HepG2 (cell line): ENCODE measurements around the gene IL1R1. TPM values are rescaled to one million over a fixed set of nuclear protein-coding genes. Genes with fewer than 3 reads are reported as not detected.

Source experiments
- ATAC-seq: fragments of 200-7000 bp; cut with Tn5 transposase; 3 replicates; pipeline ENCODE4 v1.9.1; 2020; ENCODE audit warnings: mild to moderate bottlenecking, moderate library complexity
- BruUV-seq: library from RNA; stranded (reverse); fragments of 400-500 nt; replicated peaks from 2 replicates; lab custom pipeline; 2021; lab: Mats Ljungman, UMichigan
- CTCF ChIA-PET: fragments of 300-600 bp; formaldehyde crosslinking; extraction: SDS; loops from one replicate; lab custom pipeline; 2021; ENCODE audit warnings: low total read pairs, inconsistent platforms, low intra/inter-chr PET ratio; lab: Yijun Ruan, JAX
- POLR2A ChIA-PET: fragments of 350-600 bp; sonication (Branson Sonifier 250); formaldehyde crosslinking; loops from one replicate; lab custom pipeline; 2020; ENCODE audit warnings: antibody characterized with exemption, inconsistent platforms; lab: Yijun Ruan, JAX
- DNase-seq: peaks from one replicate; pipeline ENCODE4 v3.0.0-alpha.2; 2015; ENCODE audit warnings: low spot score
- FAIRE-seq: peaks from 3 replicates; lab custom pipeline; 2011; peaks lifted over from hg19 to GRCh38; lab: Jason Lieb, UNC
- H2AFZ ChIP-seq: one replicate; pipeline ENCODE4 v1.6.1; 2011; ENCODE audit warnings: low read length, inconsistent platforms
- H3K27ac ChIP-seq: fragments of 300-600 bp; 3 replicates; pipeline ENCODE4 v1.8.0; 2011; ENCODE audit warnings: mixed run types, mild to moderate bottlenecking, mixed read lengths, low read length, inconsistent platforms; ENCODE audit not compliant: insufficient read depth; ENCODE audit errors: extremely low read length
- H3K27me3 ChIP-seq, 2 experiments: fragments of 200-600 bp in 1 of 2; 2 replicates in 1 of 2; 3 replicates in 1 of 2; pipeline versions ENCODE4 v1.6.0 to v1.8.0; 2011; ENCODE audit warnings: low read length in 2 of 2, mild to moderate bottlenecking in 2 of 2, moderate library complexity in 2 of 2, inconsistent platforms in 1 of 2; ENCODE audit not compliant: insufficient read depth in 2 of 2, control insufficient read depth in 1 of 2
- H3K36me3 ChIP-seq, 2 experiments: fragments of 200-600 bp in 1 of 2; replicated peaks in 1 of 2; 2 replicates in 1 of 2; 3 replicates in 1 of 2; pipeline versions ENCODE4 v1.5.1 to v1.8.0; 2011; ENCODE audit warnings: low read length in 2 of 2, inconsistent platforms in 1 of 2; ENCODE audit not compliant: insufficient read depth in 2 of 2, control insufficient read depth in 1 of 2
- H3K4me1 ChIP-seq: 2 replicates; pipeline ENCODE4 v1.5.1; 2012; ENCODE audit warnings: low read length, inconsistent platforms; ENCODE audit not compliant: insufficient read depth
- H3K4me2 ChIP-seq: 2 replicates; pipeline ENCODE4 v1.6.0; 2011; ENCODE audit warnings: low read depth, low read length, inconsistent platforms
- H3K4me3 ChIP-seq, 3 experiments: fragments of 200-600 bp in 1 of 3; sonication (generic), shearing (Covaris generic) in 1 of 3; replicated peaks in 1 of 3; 2 replicates each; pipeline ENCODE4 v1.5.1; 2011 to 2016; ENCODE audit warnings: low read length in 3 of 3, inconsistent platforms in 2 of 3, low read depth in 2 of 3, mild to moderate bottlenecking in 2 of 3, control low read depth in 1 of 3, mixed read lengths in 1 of 3; ENCODE audit not compliant: insufficient read depth in 1 of 3
- H3K79me2 ChIP-seq: one replicate; pipeline ENCODE4 v1.6.1; 2011; ENCODE audit warnings: low read length, inconsistent platforms; ENCODE audit not compliant: insufficient read depth
- H3K9ac ChIP-seq: 2 replicates; pipeline ENCODE4 v1.6.0; 2011; ENCODE audit warnings: mild to moderate bottlenecking, low read depth, low read length, inconsistent platforms; ENCODE audit not compliant: insufficient read depth
- H3K9me3 ChIP-seq: 2 replicates; pipeline ENCODE4 v1.5.1; 2012; ENCODE audit warnings: mild to moderate bottlenecking, low read length
- H4K20me1 ChIP-seq: 2 replicates; pipeline ENCODE4 v1.6.0; 2011; ENCODE audit warnings: inconsistent platforms, mild to moderate bottlenecking, low read length, moderate library complexity; ENCODE audit not compliant: insufficient read depth
- CCDC6 ChIP-seq: sonication (generic); formaldehyde crosslinking; IDR thresholded peaks from 2 replicates; pipeline ENCODE4 v1.8.1; 2022; ENCODE audit warnings: mild to moderate bottlenecking, missing genetic modification reagents, moderate library complexity
- DRAP1 ChIP-seq: IDR thresholded peaks from 2 replicates; pipeline ENCODE4 v1.6.1; 2016; ENCODE audit warnings: missing genetic modification reagents, missing compliant biosample characterization
- GFI1 ChIP-seq: sonication (generic); formaldehyde crosslinking; IDR thresholded peaks from 2 replicates; pipeline ENCODE4 v1.5.0; 2020; ENCODE audit warnings: missing genetic modification reagents, mild to moderate bottlenecking, borderline replicate concordance
- GLMP ChIP-seq: sonication (generic); formaldehyde crosslinking; IDR thresholded peaks from 2 replicates; pipeline ENCODE4 v1.9.0; 2021; ENCODE audit warnings: missing genetic modification reagents, mild to moderate bottlenecking, borderline replicate concordance
- GTF3A ChIP-seq: sonication (generic); formaldehyde crosslinking; conservative IDR thresholded peaks from 2 replicates; pipeline ENCODE4 v1.4.0; 2020; ENCODE audit warnings: mild to moderate bottlenecking, missing genetic modification reagents
- KDM2A ChIP-seq: sonication (generic); formaldehyde crosslinking; IDR thresholded peaks from 2 replicates; pipeline ENCODE4 v1.4.0; 2020; ENCODE audit warnings: low read depth, missing genetic modification reagents, borderline replicate concordance
- LCORL ChIP-seq, 2 experiments: fragments of 450-650 bp in 1 of 2; sonication (generic) in 1 of 2; formaldehyde crosslinking in 1 of 2; IDR thresholded peaks; 2 replicates each; pipeline versions ENCODE4 v1.5.0 to v1.6.1; 2017 to 2020; ENCODE audit warnings: antibody characterized with exemption in 1 of 2, missing genetic modification reagents in 1 of 2
- NCOA1 ChIP-seq: sonication (generic); formaldehyde crosslinking; IDR thresholded peaks from 2 replicates; pipeline ENCODE4 v1.9.0; 2021; ENCODE audit warnings: missing genetic modification reagents
- NCOA2 ChIP-seq: sonication (generic); formaldehyde crosslinking; IDR thresholded peaks from 2 replicates; pipeline ENCODE4 v1.8.0; 2022; ENCODE audit warnings: inconsistent platforms
- SRF ChIP-seq: IDR thresholded peaks from 2 replicates; pipeline ENCODE4 v1.6.1; 2011; ENCODE audit warnings: mild to moderate bottlenecking, low read depth, low read length, moderate library complexity
- THAP11 ChIP-seq: IDR thresholded peaks from 2 replicates; pipeline ENCODE4 v1.6.1; 2016; ENCODE audit warnings: missing biosample characterization, missing genetic modification reagents
- ZBTB20 ChIP-seq: sonication (generic); formaldehyde crosslinking; IDR thresholded peaks from 2 replicates; pipeline ENCODE4 v1.8.1; 2023; ENCODE audit warnings: missing genetic modification reagents, low read depth, mild to moderate bottlenecking, borderline replicate concordance
- ZBTB7B ChIP-seq: sonication (generic); formaldehyde crosslinking; IDR thresholded peaks from 2 replicates; pipeline ENCODE4 v1.4.0; 2020; ENCODE audit warnings: missing genetic modification reagents
- ZMAT3 ChIP-seq: sonication (generic); formaldehyde crosslinking; conservative IDR thresholded peaks from 2 replicates; pipeline ENCODE4 v1.7.0; 2021; ENCODE audit warnings: missing genetic modification reagents
- ZNF235 ChIP-seq: sonication (generic); formaldehyde crosslinking; IDR thresholded peaks from 2 replicates; pipeline ENCODE4 v1.8.1; 2023; ENCODE audit warnings: mild to moderate bottlenecking, missing genetic modification reagents, borderline replicate concordance
- ZSCAN5A ChIP-seq: sonication (generic); formaldehyde crosslinking; IDR thresholded peaks from 2 replicates; pipeline ENCODE4 v1.8.0; 2022; ENCODE audit warnings: mild to moderate bottlenecking, missing genetic modification reagents, borderline replicate concordance
- WGBS: methylation state at CpG from one replicate; pipeline ENCODE4 v1.1.6; 2017; ENCODE audit warnings: low lambda C conversion rate; 5-methylcytosine and 5-hydroxymethylcytosine counted together
- in situ Hi-C: cut with HindIII; loops from 2 replicates; pipeline ENCODE4 v1.10.0; 2017; ENCODE audit warnings: low pct_unique_long_range_greater_than_20kb; ENCODE audit not compliant: extremely low pct_ligation_motif_present
- intact Hi-C: fragments of 100-400 bp; cut with micrococcal nuclease; formaldehyde crosslinking; loops from one replicate; pipeline ENCODE4 v1.10.0; 2022; ENCODE audit not compliant: unreplicated experiment
- polyA plus RNA-seq, 8 experiments: library from polyadenylated mRNA; depleted of rRNA in 3 of 8; stranded (reverse) in 7 of 8; unstranded in 1 of 8; fragments of >200 nt; fragmentation: Illumina TruSeq in 4 of 8; extraction: Trizol in 4 of 8; gene quantifications; 2 replicates each; pipeline versions ENCODE4 v1.2.1 to v1.2.3, GENCODE V29; 2011 to 2016; ENCODE audit warnings: low read depth in 4 of 8, missing spikeins in 1 of 8, mixed read lengths in 1 of 8; ENCODE audit not compliant: insufficient read depth in 1 of 8
- total RNA-seq, 5 experiments: library from RNA; depleted of rRNA; stranded (reverse); fragments of >200 nt; fragmentation: Illumina TruSeq; extraction: Trizol; gene quantifications; 2 replicates each; pipeline ENCODE4 v1.2.3, GENCODE V29; 2016; ENCODE audit warnings: low read depth in 1 of 5

Gene IL1R1
- total and polyA plus RNA-seq, 2 of the 13 experiments (the other 11 are each of a cell fraction or from before 2014, with no cell fraction given), result 38.0 to 93.1 TPM

DNA sequence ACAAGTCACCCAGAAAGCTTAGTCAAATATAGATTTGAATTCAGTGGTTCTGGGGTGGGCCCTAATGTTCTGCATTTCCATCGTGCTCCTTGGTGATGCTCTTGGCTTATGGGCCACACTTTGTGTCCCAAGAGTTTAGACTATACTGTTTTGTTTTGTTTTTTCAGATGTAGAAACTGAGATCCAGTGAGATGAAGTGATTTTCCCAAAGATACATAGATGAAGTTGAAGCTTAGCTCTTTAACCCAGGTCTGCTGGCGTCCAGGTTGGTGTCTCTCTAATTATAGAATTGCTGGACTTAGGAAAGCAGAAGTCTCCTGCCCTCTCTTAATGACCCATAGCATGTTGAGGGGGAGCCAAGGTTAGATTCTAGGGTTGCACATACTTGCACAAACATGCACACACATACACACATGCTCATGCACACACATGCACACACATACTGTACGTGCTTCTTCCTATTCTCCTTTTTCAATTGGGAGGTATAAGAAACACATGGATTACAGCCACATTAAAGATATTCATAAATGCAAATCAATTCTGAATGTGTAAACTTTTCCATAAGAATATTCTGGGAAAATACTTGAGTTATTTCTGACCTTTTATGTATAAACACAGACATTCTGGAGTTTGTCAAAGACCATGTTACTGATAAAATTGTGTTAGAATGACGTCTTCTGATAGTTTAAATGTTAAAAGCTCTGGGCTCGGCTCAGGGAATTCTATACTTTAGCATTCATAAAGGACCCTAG, 41.3 kb upstream of the IL1R1 start:
- intact Hi-C loops (loop anchor here (2.0 kb wide), 2 partner anchors 30 to 54 kb away; no protein-coding TSS in a partner anchor), in situ Hi-C loops (loop anchor here (10.0 kb wide), 1 partner anchor 76 kb away; no protein-coding TSS in a partner anchor)
- no peaks in the 10 kb centered on the region for H3K27me3 ChIP-seq
- peaks cover 75% of the 10 kb centered on the region for H3K4me1 ChIP-seq
- H3K4me3 ChIP-seq, result peak overlapping the region in 2 of 3 experiments; percentile 6 to 15; a peak in 2 of 6 replicates
- peak overlapping the region; percentile 40 for H3K9ac ChIP-seq
- ATAC-seq (peak; percentile 27), FAIRE-seq (no peak), DNase-seq (no peak)
- 19% methylated on average over 5 of the region's 5 CpGs for WGBS
- H3K4me2 ChIP-seq, result peak overlapping the region; percentile 61
- peaks cover 4% of the 10 kb centered on the region; the same call in 1 of the 2 replicates for H3K9me3 ChIP-seq
- no peaks in the 10 kb centered on the region for H4K20me1 ChIP-seq
- H3K27ac ChIP-seq, result peak overlapping the region; percentile 71
- H3K79me2 ChIP-seq, result no peaks in the 10 kb centered on the region
- no peaks in the 10 kb centered on the region; a peak in 1 of 5 replicates for H3K36me3 ChIP-seq
- H2AFZ ChIP-seq, result peak overlapping the region; percentile 43
- CTCF ChIA-PET, result no interaction called here
- TSS peak; percentile 42 for BruUV-seq
- POLR2A ChIA-PET, result interaction anchor here (0.6 to 3.8 kb wide), 11 partner anchors 9 to 68 kb away, joined by 3 to 37 read pairs (median 8); partner anchors contain the start of gene IL1R1
- TF ChIP-seq GFI1 (CRISPR knock-in tag) (peak; percentile 68), SRF (0 out of 2 replicates have a peak, but pooled peaks have one; percentile 2), ZBTB7B (CRISPR knock-in tag) (peak; percentile 1; the same call in 1 of the 2 replicates), ZMAT3 (0 out of 2 replicates have a peak, but pooled peaks have one; percentile 56), ZSCAN5A (CRISPR knock-in tag) (0 out of 2 replicates have a peak, but pooled peaks have one; percentile 68), THAP11 (CRISPR knock-in tag) (peak; percentile 6; the same call in 1 of the 2 replicates), KDM2A (CRISPR knock-in tag) (no peak), ZBTB20 (0 out of 2 replicates have a peak, but pooled peaks have one; percentile 5), CCDC6 (CRISPR knock-in tag) (no peak), ZNF235 (CRISPR knock-in tag) (0 out of 2 replicates have a peak, but pooled peaks have one; percentile 43), NCOA1 (CRISPR knock-in tag) (peak; percentile 12; the same call in 1 of the 2 replicates), LCORL (IDR thresholded peaks at IDR 0.05) (no peak), LCORL (CRISPR knock-in tag; IDR thresholded peaks at IDR 0.05) (no peak; the same call in 1 of the 2 replicates), NCOA2 (0 out of 2 replicates have a peak, but pooled peaks have one; percentile 3), GLMP (no peak), GTF3A (CRISPR knock-in tag) (no peak), DRAP1 (peak; percentile 1; the same call in 1 of the 2 replicates)
